DND-41 (cell line): ENCODE results near the gene EFCAB11.

ENCODE experiments used
- ATAC-seq: fragments of 200-7000 bp; cut with Tn5 transposase; 3 replicates; pipeline ENCODE4 v1.9.1; 2021; ENCODE audit warnings: low read depth; ENCODE audit not compliant: insufficient read depth
- DNase-seq: peaks from one replicate; pipeline ENCODE4 v3.0.0-alpha.2; 2020
- H2AFZ ChIP-seq: 2 replicates; pipeline ENCODE4 v1.6.0; 2012; ENCODE audit warnings: low read depth, low read length
- H3K27ac ChIP-seq: 2 replicates; pipeline ENCODE4 v1.5.1; 2012; ENCODE audit warnings: low read length, inconsistent platforms
- H3K27me3 ChIP-seq: fragments of 200-600 bp; sonication (generic); 2 replicates; pipeline ENCODE4 v1.6.0; 2012; ENCODE audit warnings: low read length, mild to moderate bottlenecking, inconsistent platforms; ENCODE audit not compliant: insufficient read depth, poor library complexity
- H3K36me3 ChIP-seq: 2 replicates; pipeline ENCODE4 v1.5.1; 2012; ENCODE audit warnings: low read length, inconsistent platforms; ENCODE audit not compliant: insufficient read depth
- H3K4me1 ChIP-seq: 2 replicates; pipeline ENCODE4 v1.5.1; 2012; ENCODE audit warnings: mild to moderate bottlenecking, low read length; ENCODE audit not compliant: insufficient read depth
- H3K4me2 ChIP-seq: 2 replicates; pipeline ENCODE4 v1.6.0; 2012; ENCODE audit warnings: mild to moderate bottlenecking, moderate library complexity, low read length, inconsistent platforms; ENCODE audit not compliant: insufficient read depth
- H3K4me3 ChIP-seq, 2 experiments: fragments of 200-600 bp in 1 of 2; shearing (Covaris generic) in 1 of 2; 2 replicates each; pipeline ENCODE4 v1.5.1; 2012 to 2016; ENCODE audit warnings: inconsistent platforms in 2 of 2, low read length in 2 of 2, mild to moderate bottlenecking in 2 of 2, low read depth in 1 of 2, moderate library complexity in 1 of 2
- H3K79me2 ChIP-seq: 2 replicates; pipeline ENCODE4 v1.6.0; 2012; ENCODE audit warnings: low read length, inconsistent platforms; ENCODE audit not compliant: insufficient read depth
- H3K9ac ChIP-seq: 2 replicates; pipeline ENCODE4 v1.6.0; 2012; ENCODE audit warnings: low read depth, mild to moderate bottlenecking, inconsistent platforms, low read length, moderate library complexity
- H3K9me3 ChIP-seq: 2 replicates; pipeline ENCODE4 v1.5.1; 2012; ENCODE audit warnings: low read length, moderate library complexity, mild to moderate bottlenecking, inconsistent platforms; ENCODE audit not compliant: insufficient read depth, severe bottlenecking
- H4K20me1 ChIP-seq: 2 replicates; pipeline ENCODE4 v1.6.0; 2012; ENCODE audit warnings: low read length; ENCODE audit not compliant: insufficient read depth
- CTCF ChIP-seq: IDR thresholded peaks from 2 replicates; pipeline ENCODE4 v1.5.1; 2012; ENCODE audit warnings: borderline replicate concordance, low read length, moderate library complexity, mild to moderate bottlenecking; ENCODE audit not compliant: poor library complexity, severe bottlenecking; ENCODE audit errors: extremely low read depth
- EZH2 ChIP-seq: IDR thresholded peaks from 3 replicates; pipeline ENCODE4 v1.6.1; 2012; ENCODE audit warnings: borderline replicate concordance, low read depth, mild to moderate bottlenecking, moderate library complexity, low read length, inconsistent platforms; ENCODE audit not compliant: severe bottlenecking

EFCAB11 gene

GRCh38 chr14:89912667-89913211, 41.8 kb downstream of the EFCAB11 start:
- Histone ChIP-seq H3K79me2 (no peaks in the 10 kb centered on the region), H3K27ac (no peak overlapping the region), H3K36me3 (no peaks in the 10 kb centered on the region), H4K20me1 (no peaks in the 10 kb centered on the region), H3K9ac (no peak overlapping the region), H3K4me3 (no peak overlapping the region), H3K27me3 (no peaks in the 10 kb centered on the region), H2AFZ (no peak overlapping the region), H3K9me3 (no peaks in the 10 kb centered on the region), H3K4me1 (peaks cover 5% of the 10 kb centered on the region), H3K4me2 (no peak overlapping the region)
- ATAC-seq: no peak
- TF ChIP-seq EZH2: no peak
- TF ChIP-seq CTCF: no peak
- no peak for DNase-seq

DNA sequence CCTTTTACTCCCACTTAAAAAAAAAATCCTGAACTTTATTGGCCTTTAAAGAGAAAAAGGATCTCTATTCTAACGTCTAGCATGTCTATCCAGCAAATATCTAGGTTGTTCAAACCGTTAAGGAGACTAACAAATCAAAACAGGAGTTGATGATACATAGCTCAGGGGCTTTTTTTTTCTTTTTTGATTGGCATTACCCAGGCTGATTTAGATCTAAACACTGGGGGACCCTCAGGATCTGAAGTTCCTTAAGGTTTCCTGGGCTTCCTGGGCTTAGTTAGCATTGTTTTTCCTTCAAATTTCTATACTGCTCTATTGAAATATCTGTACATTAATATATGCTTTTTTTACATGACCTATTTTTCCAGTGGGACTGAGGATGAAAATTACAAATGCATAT, 42.3 kb downstream of the EFCAB11 start:
- no peak overlapping the region for H3K9ac ChIP-seq
- no peaks in the 10 kb centered on the region for H3K36me3 ChIP-seq
- H4K20me1 ChIP-seq: no peaks in the 10 kb centered on the region
- H3K4me1 ChIP-seq: peaks cover 5% of the 10 kb centered on the region
- H3K4me3 ChIP-seq: no peak overlapping the region
- TF ChIP-seq CTCF: no peak
- no peak for TF ChIP-seq EZH2
- no peak overlapping the region for H2AFZ ChIP-seq
- ATAC-seq (no peak), DNase-seq (no peak)
- H3K79me2 ChIP-seq: no peaks in the 10 kb centered on the region
- H3K27ac ChIP-seq: no peak overlapping the region
- H3K27me3 ChIP-seq: no peaks in the 10 kb centered on the region
- H3K9me3 ChIP-seq: no peaks in the 10 kb centered on the region
- no peak overlapping the region for H3K4me2 ChIP-seq

DNA sequence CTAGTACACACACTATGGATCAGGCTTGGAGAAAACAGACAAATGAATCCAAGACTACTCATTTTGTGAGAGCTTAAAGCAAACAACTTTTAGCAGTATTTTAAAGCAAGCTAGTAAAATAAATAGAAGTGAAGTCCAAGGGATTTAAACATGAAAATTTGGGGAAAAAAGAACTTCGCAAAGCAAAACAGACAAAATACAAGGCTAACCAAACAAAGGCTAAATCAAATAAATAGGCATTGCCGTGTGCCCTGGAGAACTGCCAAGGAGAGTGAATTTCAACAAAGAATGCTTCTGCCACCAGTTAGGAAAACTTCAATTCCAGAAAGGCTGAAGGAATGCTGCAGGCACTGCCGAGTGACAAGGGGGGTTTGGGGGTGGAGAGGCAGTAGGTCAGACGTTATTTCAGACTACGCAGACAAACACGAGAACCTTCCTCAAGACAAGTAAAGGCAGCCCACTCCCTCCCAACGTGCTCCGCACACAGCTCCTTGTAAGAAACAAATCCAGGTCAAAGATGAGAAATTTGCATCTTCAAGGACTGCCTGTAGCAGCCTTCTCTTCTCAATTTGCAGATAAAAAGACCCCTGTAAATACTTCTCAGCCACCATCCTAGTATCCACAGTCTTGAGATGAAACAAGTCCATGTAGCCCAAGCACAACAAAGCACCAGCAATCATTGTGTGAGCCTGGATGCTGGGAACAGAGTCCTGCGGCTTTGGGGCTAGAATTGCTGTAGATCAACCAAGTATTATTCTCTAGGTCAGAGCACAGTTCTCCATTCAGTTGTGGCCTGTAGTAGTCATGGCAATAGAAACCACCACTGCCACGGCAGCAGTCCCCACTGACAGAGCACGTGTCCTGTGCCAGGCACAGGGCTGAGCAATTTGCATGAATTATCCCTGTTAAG, 43.3 kb downstream of the EFCAB11 start:
- H3K27me3 ChIP-seq: no peaks in the 10 kb centered on the region
- ATAC-seq: no peak
- H3K79me2 ChIP-seq: no peaks in the 10 kb centered on the region
- no peak for TF ChIP-seq EZH2
- no peak for TF ChIP-seq CTCF
- H3K4me1 ChIP-seq: peaks cover 5% of the 10 kb centered on the region
- H3K9me3 ChIP-seq: no peaks in the 10 kb centered on the region
- no peak overlapping the region for H2AFZ ChIP-seq
- H3K9ac ChIP-seq: no peak overlapping the region
- no peak for DNase-seq
- no peak overlapping the region for H3K4me2 ChIP-seq
- no peak overlapping the region for H3K27ac ChIP-seq
- no peaks in the 10 kb centered on the region for H4K20me1 ChIP-seq
- H3K4me3 ChIP-seq: no peak overlapping the region
- no peaks in the 10 kb centered on the region for H3K36me3 ChIP-seq

DNA sequence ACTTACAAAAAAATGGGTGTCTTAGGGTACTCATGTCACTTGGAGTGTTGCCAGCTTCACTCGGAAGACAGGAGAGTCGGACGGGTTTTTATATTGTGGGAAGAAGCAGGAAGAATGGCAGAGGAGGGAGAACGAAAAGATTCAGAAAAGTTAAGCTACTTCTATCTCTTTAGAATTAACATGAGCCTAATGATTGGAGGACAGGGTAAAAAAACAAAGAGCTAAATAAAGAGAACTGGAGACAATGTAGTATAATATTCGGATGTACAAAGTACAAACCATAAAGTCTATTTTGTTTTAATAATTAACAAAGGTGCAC, 43.9 kb downstream of the EFCAB11 start:
- no peaks in the 10 kb centered on the region for H3K36me3 ChIP-seq
- H3K27ac ChIP-seq: no peak overlapping the region
- H4K20me1 ChIP-seq: no peaks in the 10 kb centered on the region
- TF ChIP-seq EZH2 (no peak), CTCF (no peak)
- DNase-seq: no peak
- no peak for ATAC-seq
- H3K4me3 ChIP-seq: no peak overlapping the region
- H3K9ac ChIP-seq: no peak overlapping the region
- H3K27me3 ChIP-seq: no peaks in the 10 kb centered on the region
- H3K4me1 ChIP-seq: peaks cover 5% of the 10 kb centered on the region
- H3K4me2 ChIP-seq: no peak overlapping the region
- H3K9me3 ChIP-seq: no peaks in the 10 kb centered on the region
- no peaks in the 10 kb centered on the region for H3K79me2 ChIP-seq
- H2AFZ ChIP-seq: no peak overlapping the region
